GM12874 (cell line): Measurements from ENCODE around the gene NPR2.

Source experiments
- TF ChIP-seq, protein P1 (sequence below): IDR thresholded peaks from 2 replicates; pipeline ENCODE4 v1.5.1; 2011; ENCODE audit warnings: low read depth, mild to moderate bottlenecking, control low read depth, low read length, moderate library complexity; ENCODE audit not compliant: insufficient read depth

Gene NPR2

DNA sequence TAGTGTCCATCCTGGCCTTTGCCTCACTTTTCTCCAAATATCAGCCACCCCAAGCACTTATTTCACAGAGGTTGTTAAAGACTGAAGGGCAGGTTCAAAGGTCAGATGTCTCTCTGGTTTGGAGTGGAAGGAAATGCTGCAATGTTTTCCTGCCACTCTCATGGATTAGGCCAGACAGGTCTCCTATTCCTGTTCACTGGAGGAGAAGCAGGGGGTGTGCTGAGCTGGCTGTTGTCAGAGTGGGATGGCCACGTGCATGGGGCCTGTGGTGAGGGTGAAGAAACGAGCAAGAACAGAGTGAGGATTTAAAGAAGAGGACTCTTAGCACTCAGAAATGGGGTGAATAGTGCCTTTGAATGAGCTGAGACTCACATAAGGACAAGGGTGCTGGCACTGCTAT lies 44.4 kb downstream of the NPR2 start:
- TF ChIP-seq, protein P1, sequence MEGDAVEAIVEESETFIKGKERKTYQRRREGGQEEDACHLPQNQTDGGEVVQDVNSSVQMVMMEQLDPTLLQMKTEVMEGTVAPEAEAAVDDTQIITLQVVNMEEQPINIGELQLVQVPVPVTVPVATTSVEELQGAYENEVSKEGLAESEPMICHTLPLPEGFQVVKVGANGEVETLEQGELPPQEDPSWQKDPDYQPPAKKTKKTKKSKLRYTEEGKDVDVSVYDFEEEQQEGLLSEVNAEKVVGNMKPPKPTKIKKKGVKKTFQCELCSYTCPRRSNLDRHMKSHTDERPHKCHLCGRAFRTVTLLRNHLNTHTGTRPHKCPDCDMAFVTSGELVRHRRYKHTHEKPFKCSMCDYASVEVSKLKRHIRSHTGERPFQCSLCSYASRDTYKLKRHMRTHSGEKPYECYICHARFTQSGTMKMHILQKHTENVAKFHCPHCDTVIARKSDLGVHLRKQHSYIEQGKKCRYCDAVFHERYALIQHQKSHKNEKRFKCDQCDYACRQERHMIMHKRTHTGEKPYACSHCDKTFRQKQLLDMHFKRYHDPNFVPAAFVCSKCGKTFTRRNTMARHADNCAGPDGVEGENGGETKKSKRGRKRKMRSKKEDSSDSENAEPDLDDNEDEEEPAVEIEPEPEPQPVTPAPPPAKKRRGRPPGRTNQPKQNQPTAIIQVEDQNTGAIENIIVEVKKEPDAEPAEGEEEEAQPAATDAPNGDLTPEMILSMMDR, result no peak

DNA sequence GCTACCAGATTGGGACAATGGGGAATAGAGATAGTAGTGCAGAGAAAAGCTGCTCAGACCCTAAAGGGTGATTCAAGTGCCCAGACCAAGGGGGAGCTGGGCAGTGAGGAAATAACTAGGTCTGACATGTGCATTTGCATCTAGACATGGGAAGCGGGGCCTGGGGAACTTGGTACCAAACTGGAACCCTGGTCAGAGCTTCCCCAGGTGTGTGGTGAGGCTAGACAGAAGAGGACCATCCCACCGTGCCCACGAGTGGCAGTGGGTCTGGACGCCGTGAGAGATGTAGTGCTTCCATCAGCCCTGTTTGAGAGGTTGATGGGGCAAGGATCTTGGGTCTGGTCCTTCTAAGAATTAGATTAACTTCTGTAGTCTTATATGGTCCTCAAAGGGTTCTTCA lies 45.2 kb downstream of the NPR2 start:
- TF ChIP-seq, protein P1, result no peak

DNA sequence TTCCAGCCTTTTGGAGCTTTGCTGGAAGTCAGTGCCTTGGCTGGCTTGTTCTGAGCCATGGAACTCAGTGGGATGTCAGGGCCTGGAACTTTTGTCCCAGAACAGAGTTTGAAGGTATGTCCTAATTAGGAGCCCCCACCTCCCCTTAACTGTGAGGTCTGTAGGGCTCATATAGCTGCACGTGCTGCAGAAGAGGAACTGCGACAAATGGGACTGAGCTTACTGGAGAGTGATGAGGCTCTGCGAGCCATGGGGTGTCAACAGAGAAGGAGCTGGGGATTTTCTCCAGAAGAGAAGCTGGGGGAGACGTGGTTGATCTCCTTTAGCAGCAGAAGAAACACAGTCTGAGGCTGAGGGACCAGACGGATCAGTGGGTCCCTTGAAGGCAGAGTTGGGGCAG lies 48.5 kb downstream of the NPR2 start:
- TF ChIP-seq, protein P1, result no peak

DNA sequence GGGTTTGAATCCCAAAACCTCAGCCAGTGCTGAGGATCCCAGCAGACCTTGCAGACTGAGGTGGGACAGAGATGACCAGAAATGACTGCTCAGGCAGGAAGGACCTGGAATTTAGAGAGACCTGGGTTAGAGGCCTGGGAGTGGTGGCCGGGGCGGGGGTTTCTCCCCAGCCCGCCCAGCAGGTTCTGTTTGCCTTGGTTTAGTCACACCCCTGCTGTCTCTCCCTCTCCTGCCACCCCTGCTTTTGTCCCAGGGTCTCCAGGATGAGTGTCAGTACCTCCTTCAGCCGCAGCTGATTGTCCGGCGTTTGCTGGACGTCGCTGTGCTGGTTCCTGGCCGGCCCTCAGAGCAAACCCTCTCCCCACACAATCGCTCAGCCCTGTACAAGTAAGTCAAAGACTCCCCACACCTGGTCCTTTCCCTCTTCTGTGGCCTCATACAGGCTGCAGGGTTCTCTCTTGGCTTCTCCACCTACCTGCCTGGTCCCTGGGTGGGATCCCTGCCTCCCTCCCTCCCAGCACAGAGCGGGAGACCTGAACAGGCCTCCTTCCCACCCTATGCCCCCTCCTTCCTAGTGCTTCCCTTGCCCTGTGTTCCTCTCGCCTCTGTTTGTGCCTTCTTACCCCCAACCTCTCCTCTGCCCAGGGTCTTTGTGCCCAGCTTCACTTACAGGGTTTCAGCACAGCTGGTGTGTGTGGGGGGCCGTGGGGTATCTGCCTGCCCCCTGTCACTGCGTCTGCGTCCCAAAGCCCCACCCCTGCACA lies 49.7 kb downstream of the NPR2 start:
- TF ChIP-seq, protein P1, result no peak

DNA sequence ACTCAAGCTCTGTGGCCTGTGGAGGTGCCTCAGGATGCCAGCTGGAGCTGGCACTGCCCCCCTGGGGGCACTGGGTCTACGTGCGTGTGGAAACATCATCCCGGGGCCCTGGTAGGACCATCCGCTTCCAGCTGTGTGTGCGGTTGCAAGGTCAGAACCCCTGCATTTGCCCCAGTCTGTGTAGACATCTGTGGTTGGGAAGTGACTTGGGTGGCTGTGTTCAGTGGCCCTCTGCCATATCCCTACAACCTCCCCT lies 50.2 kb downstream of the NPR2 start:
- TF ChIP-seq, protein P1, result no peak

DNA sequence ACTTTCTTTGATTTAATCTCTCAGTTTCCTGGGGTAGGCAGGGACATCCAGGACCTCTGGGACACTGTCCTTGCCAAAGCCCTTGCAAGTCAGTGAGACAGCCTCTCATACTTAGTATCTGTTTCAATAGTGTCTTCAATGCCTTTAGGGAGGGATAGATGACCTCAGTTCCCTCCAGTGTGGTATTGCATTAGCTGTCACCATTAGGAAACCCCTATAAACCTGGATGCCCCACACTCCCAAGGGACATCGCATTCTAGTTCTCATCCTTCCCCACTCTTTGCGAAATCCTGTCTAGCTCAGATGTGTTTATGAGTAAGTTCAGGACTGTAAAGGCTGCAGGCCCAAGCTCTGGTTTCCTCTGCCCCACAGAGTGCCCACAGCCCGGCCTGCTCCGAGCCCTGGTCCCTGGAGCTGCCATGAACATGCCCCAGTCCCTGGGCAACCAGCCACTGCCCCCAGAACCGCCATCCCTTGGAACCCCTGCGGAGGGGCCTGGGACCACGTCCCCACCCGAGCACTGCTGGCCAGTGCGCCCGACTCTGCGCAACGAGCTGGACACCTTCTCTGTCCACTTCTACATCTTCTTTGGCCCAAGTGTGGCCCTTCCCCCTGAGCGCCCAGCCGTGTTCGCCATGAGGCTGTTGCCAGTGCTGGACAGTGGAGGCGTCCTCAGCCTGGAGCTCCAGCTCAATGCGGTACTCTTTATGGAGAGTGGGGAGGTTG lies 50.8 kb downstream of the NPR2 start:
- TF ChIP-seq, protein P1, result no peak

DNA sequence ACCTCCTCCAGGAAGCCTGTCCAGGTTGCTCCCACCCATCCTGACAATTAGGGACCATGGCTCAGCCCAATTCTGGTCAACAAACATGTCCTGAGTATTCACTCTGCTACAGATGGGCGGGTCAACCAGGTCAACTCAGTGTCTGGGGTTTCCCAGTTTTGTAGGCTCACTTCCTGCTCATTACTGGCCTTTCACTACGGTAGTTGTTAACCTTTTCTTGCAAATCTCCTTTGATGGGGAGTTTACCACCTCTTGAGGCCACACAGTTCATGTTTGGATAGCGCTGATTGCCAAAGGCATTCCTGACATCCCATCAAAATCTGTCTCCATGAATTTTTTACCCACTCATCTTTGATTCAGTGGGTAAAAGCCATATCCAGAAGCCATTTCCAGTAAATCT lies 51.4 kb downstream of the NPR2 start:
- TF ChIP-seq, protein P1, result no peak
